ENCODE measurements around the gene PEX7. TPM values are rescaled to one million over a fixed set of nuclear protein-coding genes. Genes with fewer than 3 reads are reported as not detected.

Gene PEX7
- total RNA-seq, 4 donors from 2014 or later = 9.0 to 21.5 (median 11.7) TPM; not detected in 1

GRCh38 chr6:136923116-136923953 is 100.9 kb downstream of the PEX7 start:
- Histone ChIP-seq H3K27ac (no peak overlapping the region), H3K4me3 (no peak overlapping the region), H3K4me1 (peaks cover 0 to 14% of the 10 kb centered on the region in 2 donors), H3K9me3 (no peaks in the 10 kb centered on the region), H3K36me3 (no peaks in the 10 kb centered on the region), H3K27me3 (peaks cover 10 to 19% of the 10 kb centered on the region in 2 donors)
- intact Hi-C loops (cut with DNase I; ENCODE audit: low total_unique reads) = no loop called here
- no peak for TF ChIP-seq POLR2A (IDR thresholded peaks at IDR 0.05)
- no peak for TF ChIP-seq CTCF (IDR thresholded peaks at IDR 0.05)
- no peak for DNase-seq

GRCh38 chr6:136923954-136924673 is 101.7 kb downstream of the PEX7 start:
- Histone ChIP-seq H3K27ac (no peak overlapping the region), H3K4me1 (peaks cover 0 to 14% of the 10 kb centered on the region in 2 donors), H3K9me3 (no peaks in the 10 kb centered on the region), H3K27me3 (peaks cover 10 to 19% of the 10 kb centered on the region in 2 donors), H3K4me3 (no peak overlapping the region), H3K36me3 (no peaks in the 10 kb centered on the region)
- intact Hi-C loops (cut with DNase I; ENCODE audit: low total_unique reads) = no loop called here
- no peak for TF ChIP-seq CTCF (IDR thresholded peaks at IDR 0.05)
- TF ChIP-seq POLR2A (IDR thresholded peaks at IDR 0.05) = no peak
- no peak for DNase-seq

GRCh38 chr6:136926383-136926782 is 104.0 kb downstream of the PEX7 start:
- H3K36me3 ChIP-seq = no peaks in the 10 kb centered on the region
- H3K27ac ChIP-seq = no peak overlapping the region
- no peak overlapping the region for H3K4me3 ChIP-seq
- no peak for DNase-seq
- peaks cover 0 to 2% of the 10 kb centered on the region in 2 donors for H3K4me1 ChIP-seq
- intact Hi-C loops (cut with DNase I; ENCODE audit: low total_unique reads) = no loop called here
- no peaks in the 10 kb centered on the region for H3K9me3 ChIP-seq
- no peak for TF ChIP-seq POLR2A (IDR thresholded peaks at IDR 0.05)
- no peak for TF ChIP-seq CTCF (IDR thresholded peaks at IDR 0.05)
- H3K27me3 ChIP-seq = peaks cover 0 to 19% of the 10 kb centered on the region in 2 donors

GRCh38 chr6:136927292-136927691 is 104.9 kb downstream of the PEX7 start:
- Histone ChIP-seq H3K4me3 (no peak overlapping the region), H3K27ac (no peak overlapping the region), H3K4me1 (no peaks in the 10 kb centered on the region), H3K27me3 (peaks cover 0 to 11% of the 10 kb centered on the region in 2 donors), H3K9me3 (no peaks in the 10 kb centered on the region), H3K36me3 (no peaks in the 10 kb centered on the region)
- intact Hi-C loops (cut with DNase I; ENCODE audit: low total_unique reads) = no loop called here
- TF ChIP-seq CTCF (IDR thresholded peaks at IDR 0.05) (peak in 1 of 4 experiments; percentile 19), POLR2A (IDR thresholded peaks at IDR 0.05) (no peak)
- DNase-seq = no peak

GRCh38 chr6:136930528-136930927 is 108.1 kb downstream of the PEX7 start:
- intact Hi-C loops (cut with DNase I; ENCODE audit: low total_unique reads) = no loop called here
- TF ChIP-seq CTCF (IDR thresholded peaks at IDR 0.05) = no peak
- no peak for DNase-seq

More at GRCh38 chr6:136930528-136930927, 108.1 kb downstream of the PEX7 start:
- no peaks in the 10 kb centered on the region for H3K4me1 ChIP-seq
- H3K36me3 ChIP-seq = no peaks in the 10 kb centered on the region
- no peak overlapping the region for H3K4me3 ChIP-seq
- H3K27ac ChIP-seq = no peak overlapping the region
- no peaks in the 10 kb centered on the region for H3K27me3 ChIP-seq
- no peaks in the 10 kb centered on the region for H3K9me3 ChIP-seq

Data from uterus (tissue), 4 donors.